Activated CD8-positive, alpha-beta T cell treated with anti-CD3 and anti-CD28 coated beads, Interleukin-2, amount 10 ng/mL, durations not matched to agents 7 days and 5 days (primary cell): ENCODE results near the gene SLC27A1. TPM values are rescaled to one million over a fixed set of nuclear protein-coding genes. Genes with fewer than 3 reads are reported as not detected.

ENCODE experiments used
- ATAC-seq: fragments of 150-1000 bp; cut with Tn5 transposase; one replicate; pipeline ENCODE4 v1.10.0; 2021; ENCODE audit warnings: moderate library complexity
- CTCF ChIA-PET: fragments of 350-600 bp; sonication (Branson Sonifier 250); formaldehyde crosslinking; loops from one replicate; lab custom pipeline; 2021; ENCODE audit warnings: antibody characterized with exemption; lab: Charles Lee
- POLR2A ChIA-PET: fragments of 350-600 bp; sonication (Branson Sonifier 250); formaldehyde crosslinking; loops from one replicate; lab custom pipeline; 2021; ENCODE audit warnings: antibody characterized with exemption; lab: Charles Lee
- DNase-seq: peaks from one replicate; pipeline ENCODE4 v3.0.0-alpha.2; 2020
- H3K27ac Mint-ChIP-seq: one replicate; pipeline ENCODE4 v1.8.0; 2021; ENCODE audit warnings: mild to moderate bottlenecking, mixed read lengths
- H3K27me3 Mint-ChIP-seq: one replicate; pipeline ENCODE4 v1.8.0; 2021; ENCODE audit warnings: low read depth, mixed read lengths
- H3K36me3 Mint-ChIP-seq: one replicate; pipeline ENCODE4 v1.8.0; 2021; ENCODE audit warnings: low read depth, mixed read lengths
- H3K4me1 Mint-ChIP-seq: one replicate; pipeline ENCODE4 v1.8.0; 2021; ENCODE audit warnings: low read depth, mixed read lengths
- H3K4me3 Mint-ChIP-seq: one replicate; pipeline ENCODE4 v1.8.0; 2021; ENCODE audit warnings: mild to moderate bottlenecking, mixed read lengths
- H3K9me3 Mint-ChIP-seq: one replicate; pipeline ENCODE4 v1.8.0; 2022; ENCODE audit warnings: mixed read lengths; ENCODE audit not compliant: insufficient read depth
- total RNA-seq, 2 experiments: library from RNA; stranded (reverse); gene quantifications; one replicate each; pipeline ENCODE4 v1.2.3, GENCODE V29; 2021

The SLC27A1 gene
- total RNA-seq, 2 experiments from 2014 or later, result 7.3 to 7.4 TPM

- DNase-seq, result no peak
- Mint-ChIP-seq H3K4me3 (no peak overlapping the region), H3K4me1 (peaks cover 10% of the 10 kb centered on the region), H3K27me3 (peaks cover 13% of the 10 kb centered on the region), H3K9me3 (no peaks in the 10 kb centered on the region), H3K36me3 (no peaks in the 10 kb centered on the region), H3K27ac (no peak overlapping the region)
- ATAC-seq, result no peak
- CTCF ChIA-PET, result interaction anchor here (1.7 to 2.0 kb wide), 2 partner anchors 20 to 51 kb away, joined by 5 to 8 read pairs; no protein-coding TSS in a partner anchor
- POLR2A ChIA-PET, result no interaction called here
Observed at GRCh38 chr19:17445526-17446165, 24.7 kb upstream of the SLC27A1 start.

- Mint-ChIP-seq H3K27ac (no peak overlapping the region), H3K27me3 (peaks cover 19% of the 10 kb centered on the region), H3K9me3 (no peaks in the 10 kb centered on the region), H3K4me3 (no peak overlapping the region), H3K4me1 (peaks cover 13% of the 10 kb centered on the region), H3K36me3 (no peaks in the 10 kb centered on the region)
- DNase-seq (no peak), ATAC-seq (no peak)
- ChIA-PET CTCF (interaction anchor here (0.9 to 1.6 kb wide), 4 partner anchors 13 to 36 kb away, joined by 3 read pairs; partner anchors contain the start of gene NXNL1), POLR2A (no interaction called here)
Observed at GRCh38 chr19:17447704-17448130, 22.6 kb upstream of the SLC27A1 start.

- no peaks in the 10 kb centered on the region for H3K36me3 Mint-ChIP-seq
- ChIA-PET POLR2A (no interaction called here), CTCF (interaction anchor here (0.7 to 1.6 kb wide), 7 partner anchors 8 to 43 kb away, joined by 3 to 4 read pairs (median 3); partner anchors contain the start of genes BST2 and NXNL1)
Observed at GRCh38 chr19:17448131-17448967, 22.0 kb upstream of the SLC27A1 start, which contains the start of gene TMEM221. TSS of gene TMEM221 (minus strand) at chr19:17448668. CDS start at chr19:17448462, 206 bp downstream.

GRCh38 chr19:17450264-17451075 lies 19.9 kb upstream of the SLC27A1 start:
- H3K4me1 Mint-ChIP-seq, result peaks cover 13% of the 10 kb centered on the region
- ChIA-PET POLR2A (no interaction called here), CTCF (no interaction called here)
- H3K36me3 Mint-ChIP-seq, result no peaks in the 10 kb centered on the region
- H3K27ac Mint-ChIP-seq, result no peak overlapping the region
- H3K4me3 Mint-ChIP-seq, result no peak overlapping the region
- peaks cover 32% of the 10 kb centered on the region for H3K27me3 Mint-ChIP-seq
- peak; percentile 38 for ATAC-seq
- no peaks in the 10 kb centered on the region for H3K9me3 Mint-ChIP-seq
- DNase-seq, result peak; percentile 50

More at GRCh38 chr19:17448131-17448967, 22.0 kb upstream of the SLC27A1 start, which contains the start of gene TMEM221:
- Mint-ChIP-seq H3K4me1 (peaks cover 13% of the 10 kb centered on the region), H3K9me3 (no peaks in the 10 kb centered on the region), H3K27me3 (peaks cover 19% of the 10 kb centered on the region), H3K27ac (no peak within 1 kb of the TSS), H3K4me3 (no peak within 1 kb of the TSS)
- peak; percentile 60 for DNase-seq
- ATAC-seq, result peak; percentile 70

- POLR2A ChIA-PET, result no interaction called here
- ATAC-seq (no peak), DNase-seq (no peak)
- CTCF ChIA-PET, result interaction anchor here (1.4 kb wide), 1 partner anchor 13 kb away, joined by 7 read pairs; no protein-coding TSS in a partner anchor
- H3K27me3 Mint-ChIP-seq, result peaks cover 41% of the 10 kb centered on the region
- no peaks in the 10 kb centered on the region for H3K36me3 Mint-ChIP-seq
- no peaks in the 10 kb centered on the region for H3K9me3 Mint-ChIP-seq
- H3K4me1 Mint-ChIP-seq, result peaks cover 13% of the 10 kb centered on the region
- no peak overlapping the region for H3K27ac Mint-ChIP-seq
- H3K4me3 Mint-ChIP-seq, result no peak overlapping the region
Observed at GRCh38 chr19:17451820-17452219, 18.5 kb upstream of the SLC27A1 start.

- Mint-ChIP-seq H3K27ac (no peak overlapping the region), H3K4me3 (no peak overlapping the region), H3K4me1 (peaks cover 13% of the 10 kb centered on the region), H3K36me3 (no peaks in the 10 kb centered on the region), H3K9me3 (no peaks in the 10 kb centered on the region), H3K27me3 (peaks cover 40% of the 10 kb centered on the region)
- CTCF ChIA-PET, result interaction anchor here (1.5 kb wide), 1 partner anchor 119 kb away, joined by 4 read pairs; no protein-coding TSS in a partner anchor
- ATAC-seq (no peak), DNase-seq (no peak)
- POLR2A ChIA-PET, result no interaction called here
Observed at GRCh38 chr19:17454576-17455071, 15.7 kb upstream of the SLC27A1 start.

GRCh38 chr19:17455308-17456123 lies 14.8 kb upstream of the SLC27A1 start:
- Mint-ChIP-seq H3K27me3 (peaks cover 35% of the 10 kb centered on the region), H3K9me3 (no peaks in the 10 kb centered on the region), H3K4me1 (peaks cover 5% of the 10 kb centered on the region), H3K27ac (no peak overlapping the region), H3K4me3 (no peak overlapping the region), H3K36me3 (no peaks in the 10 kb centered on the region)
- ATAC-seq (no peak), DNase-seq (no peak)
- CTCF ChIA-PET, result interaction anchor here (0.6 to 1.5 kb wide), 3 partner anchors 11 to 521 kb away, joined by 3 to 4 read pairs (median 3); no protein-coding TSS in a partner anchor
- POLR2A ChIA-PET, result no interaction called here

GRCh38 chr19:17456127-17456526 lies 14.2 kb upstream of the SLC27A1 start:
- no peak overlapping the region for H3K27ac Mint-ChIP-seq
- ChIA-PET CTCF (interaction anchor here (1.2 kb wide), 1 partner anchor 10 kb away, joined by 3 read pairs; no protein-coding TSS in a partner anchor), POLR2A (no interaction called here)
- no peaks in the 10 kb centered on the region for H3K4me1 Mint-ChIP-seq
- H3K36me3 Mint-ChIP-seq, result no peaks in the 10 kb centered on the region
- no peak for ATAC-seq
- H3K9me3 Mint-ChIP-seq, result no peaks in the 10 kb centered on the region
- peaks cover 35% of the 10 kb centered on the region for H3K27me3 Mint-ChIP-seq
- H3K4me3 Mint-ChIP-seq, result no peak overlapping the region
- DNase-seq, result no peak

GRCh38 chr19:17457616-17458015 lies 12.7 kb upstream of the SLC27A1 start:
- Mint-ChIP-seq H3K36me3 (no peaks in the 10 kb centered on the region), H3K4me1 (no peaks in the 10 kb centered on the region), H3K9me3 (no peaks in the 10 kb centered on the region), H3K4me3 (no peak overlapping the region), H3K27me3 (peaks cover 28% of the 10 kb centered on the region), H3K27ac (no peak overlapping the region)
- no peak for DNase-seq
- POLR2A ChIA-PET, result interaction anchor here (0.6 kb wide), 1 partner anchor 127 kb away, joined by 4 read pairs; no protein-coding TSS in a partner anchor
- CTCF ChIA-PET, result interaction anchor here (0.6 to 1.4 kb wide), 2 partner anchors 15 to 39 kb away, joined by 3 to 6 read pairs; no protein-coding TSS in a partner anchor
- no peak for ATAC-seq

GRCh38 chr19:17458970-17459369 lies 11.4 kb upstream of the SLC27A1 start:
- no peaks in the 10 kb centered on the region for H3K36me3 Mint-ChIP-seq
- H3K27me3 Mint-ChIP-seq, result peaks cover 26% of the 10 kb centered on the region
- H3K4me3 Mint-ChIP-seq, result no peak overlapping the region
- ATAC-seq (no peak), DNase-seq (no peak)
- no peaks in the 10 kb centered on the region for H3K4me1 Mint-ChIP-seq
- H3K27ac Mint-ChIP-seq, result no peak overlapping the region
- ChIA-PET CTCF (interaction anchor here (1.4 kb wide), 1 partner anchor 37 kb away, joined by 6 read pairs; no protein-coding TSS in a partner anchor), POLR2A (no interaction called here)
- H3K9me3 Mint-ChIP-seq, result no peaks in the 10 kb centered on the region
